H9 (cell line): ENCODE data around the gene ZNRF2. TPM values are rescaled to one million over a fixed set of nuclear protein-coding genes. Genes with fewer than 3 reads are reported as not detected.

Experiments
- DNase-seq: peaks from one replicate; pipeline ENCODE4 v3.0.0-alpha.2; 2017
- H2AFZ ChIP-seq: one replicate; pipeline ENCODE4 v1.6.1; 2013; ENCODE audit warnings: mild to moderate bottlenecking, low read length, control low read depth, moderate library complexity
- H2AK5ac ChIP-seq: 2 replicates; pipeline ENCODE4 v1.6.1; 2013; ENCODE audit warnings: low read length, control low read depth, mixed read lengths; ENCODE audit not compliant: insufficient read length
- H2BK120ac ChIP-seq: one replicate; pipeline ENCODE4 v1.6.1; 2013; ENCODE audit warnings: low read depth, mild to moderate bottlenecking, low read length, control low read depth, inconsistent platforms; ENCODE audit not compliant: poor library complexity, severe bottlenecking
- H2BK12ac ChIP-seq: 2 replicates; pipeline ENCODE4 v1.6.1; 2013; ENCODE audit warnings: low read length, control low read depth, mixed read lengths, low read depth; ENCODE audit not compliant: insufficient read length
- H2BK15ac ChIP-seq: 2 replicates; pipeline ENCODE4 v1.6.1; 2013; ENCODE audit warnings: low read depth, low read length, control low read depth
- H2BK20ac ChIP-seq: one replicate; pipeline ENCODE4 v1.6.1; 2013; ENCODE audit warnings: low read depth, mild to moderate bottlenecking, low read length, control low read depth, inconsistent platforms; ENCODE audit not compliant: poor library complexity, severe bottlenecking
- H2BK5ac ChIP-seq: 2 replicates; pipeline ENCODE4 v1.6.1; 2013; ENCODE audit warnings: low read length, control low read depth, mixed read lengths; ENCODE audit not compliant: insufficient read length
- H3K14ac ChIP-seq: 2 replicates; pipeline ENCODE4 v1.6.1; 2013; ENCODE audit warnings: low read length, control low read depth; ENCODE audit not compliant: insufficient read depth
- H3K18ac ChIP-seq: 2 replicates; pipeline ENCODE4 v1.6.1; 2013; ENCODE audit warnings: low read depth, mild to moderate bottlenecking, mixed read lengths, low read length, control low read depth; ENCODE audit not compliant: insufficient read length
- H3K23ac ChIP-seq: 2 replicates; pipeline ENCODE4 v1.6.1; 2013; ENCODE audit warnings: low read length, control low read depth, mixed read lengths, low read depth; ENCODE audit not compliant: insufficient read length
- H3K23me2 ChIP-seq: 2 replicates; pipeline ENCODE4 v1.6.1; 2013; ENCODE audit warnings: low read depth, mild to moderate bottlenecking, mixed read lengths, low read length, control low read depth; ENCODE audit not compliant: insufficient read length, poor library complexity, severe bottlenecking
- H3K27ac ChIP-seq: 2 replicates; pipeline ENCODE4 v1.5.1; 2013; ENCODE audit warnings: low read length, control low read depth, mixed read lengths, low read depth; ENCODE audit not compliant: insufficient read length
- H3K27me3 ChIP-seq: 2 replicates; pipeline ENCODE4 v1.6.1; 2013; ENCODE audit warnings: low read length, control low read depth, inconsistent platforms; ENCODE audit not compliant: insufficient read depth
- H3K4ac ChIP-seq: 2 replicates; pipeline ENCODE4 v1.6.1; 2013; ENCODE audit warnings: low read depth, mild to moderate bottlenecking, control low read depth, inconsistent platforms, low read length, moderate library complexity
- H3K4me1 ChIP-seq: 2 replicates; pipeline ENCODE4 v1.6.1; 2013; ENCODE audit warnings: low read length, control low read depth, inconsistent platforms; ENCODE audit not compliant: insufficient read depth
- H3K4me2 ChIP-seq: 2 replicates; pipeline ENCODE4 v1.6.1; 2013; ENCODE audit warnings: low read length, control low read depth, mixed read lengths; ENCODE audit not compliant: insufficient read length, insufficient read depth
- H3K56ac ChIP-seq: 2 replicates; pipeline ENCODE4 v1.6.1; 2013; ENCODE audit warnings: low read depth, mild to moderate bottlenecking, mixed read lengths, low read length, control low read depth; ENCODE audit not compliant: insufficient read length
- H3K79me1 ChIP-seq: 2 replicates; pipeline ENCODE4 v1.6.1; 2013; ENCODE audit warnings: low read depth, mild to moderate bottlenecking, moderate library complexity, low read length, control low read depth, inconsistent platforms; ENCODE audit not compliant: insufficient read depth, poor library complexity, severe bottlenecking
- H3K79me2 ChIP-seq: 2 replicates; pipeline ENCODE4 v1.6.1; 2013; ENCODE audit warnings: low read length, control low read depth, inconsistent platforms; ENCODE audit not compliant: insufficient read depth
- H3K9ac ChIP-seq: 2 replicates; pipeline ENCODE4 v1.6.1; 2013; ENCODE audit warnings: low read length, control low read depth, mixed read lengths; ENCODE audit not compliant: insufficient read length; ENCODE audit errors: extremely low read depth
- H3K9me3 ChIP-seq: one replicate; pipeline ENCODE4 v1.6.1; 2013; ENCODE audit warnings: low read depth, low read length, inconsistent platforms; ENCODE audit not compliant: control insufficient read depth
- H3T11ph ChIP-seq: one replicate; pipeline ENCODE4 v1.6.1; 2013; ENCODE audit warnings: mild to moderate bottlenecking, low read length, control low read depth, inconsistent platforms
- H4K20me1 ChIP-seq: one replicate; pipeline ENCODE4 v1.6.1; 2013; ENCODE audit not compliant: control insufficient read depth, insufficient read length, insufficient read depth
- H4K5ac ChIP-seq: 2 replicates; pipeline ENCODE4 v1.6.1; 2013; ENCODE audit warnings: low read depth, mild to moderate bottlenecking, mixed read lengths, low read length, control low read depth; ENCODE audit not compliant: insufficient read length
- H4K8ac ChIP-seq: replicated peaks from 2 replicates; pipeline ENCODE4 v1.6.1; 2013; ENCODE audit warnings: low read length, control low read depth, mixed read lengths, low read depth; ENCODE audit not compliant: insufficient read length
- H4K91ac ChIP-seq: 2 replicates; pipeline ENCODE4 v1.6.1; 2013; ENCODE audit warnings: low read depth, mild to moderate bottlenecking, moderate library complexity, mixed read lengths, low read length, control low read depth; ENCODE audit not compliant: insufficient read length
- H3K27ac Mint-ChIP-seq, 3 experiments: 2 replicates in 2 of 3; 3 replicates in 1 of 3; pipeline ENCODE4 v1.8.0; 2020 to 2021; ENCODE audit warnings: mixed read lengths in 3 of 3, mild to moderate bottlenecking in 1 of 3, moderate library complexity in 1 of 3
- H3K27me3 Mint-ChIP-seq: 2 replicates; pipeline ENCODE4 v1.8.0; 2021; ENCODE audit warnings: low read depth, mild to moderate bottlenecking, moderate library complexity, mixed read lengths
- H3K36me3 Mint-ChIP-seq, 3 experiments: 2 replicates in 2 of 3; 3 replicates in 1 of 3; pipeline ENCODE4 v1.8.0; 2020 to 2021; ENCODE audit warnings: low read depth in 3 of 3, mixed read lengths in 3 of 3; ENCODE audit not compliant: insufficient read depth in 1 of 3
- H3K4me1 Mint-ChIP-seq, 2 experiments: 2 replicates each; pipeline ENCODE4 v1.8.0; 2020; ENCODE audit warnings: mixed read lengths in 2 of 2
- H3K4me3 Mint-ChIP-seq, 2 experiments: 2 replicates in 1 of 2; 3 replicates in 1 of 2; pipeline ENCODE4 v1.8.0; 2020 to 2021; ENCODE audit warnings: mild to moderate bottlenecking in 2 of 2, mixed read lengths in 2 of 2, moderate library complexity in 1 of 2
- H3K9me3 Mint-ChIP-seq, 2 experiments: 2 replicates in 1 of 2; 3 replicates in 1 of 2; pipeline ENCODE4 v1.8.0; 2020; ENCODE audit warnings: mild to moderate bottlenecking in 2 of 2, mixed read lengths in 2 of 2, moderate library complexity in 1 of 2
- CTCF ChIP-seq: fragments of 200-600 bp; sonication (generic); conservative IDR thresholded peaks from 3 replicates; pipeline ENCODE4 v1.8.0; 2021; ENCODE audit warnings: antibody characterized with exemption, mild to moderate bottlenecking
- WGBS: extraction: QIAGEN DNeasy Blood & Tissue Kit; methylation state at CpG from one replicate; pipeline ENCODE4 v1.1.7; 2013; ENCODE audit warnings: missing lambda C conversion rate, low lambda C conversion rate, mixed read lengths; ENCODE audit not compliant: insufficient read length; ENCODE audit errors: extremely low coverage; 5-methylcytosine and 5-hydroxymethylcytosine counted together
- total RNA-seq: library from RNA; stranded (reverse); gene quantifications from 2 replicates; pipeline ENCODE4 v1.2.1, GENCODE V29; 2021

The ZNRF2 gene
- total RNA-seq, 1 experiment from 2014 or later, result 16.5 TPM

DNA sequence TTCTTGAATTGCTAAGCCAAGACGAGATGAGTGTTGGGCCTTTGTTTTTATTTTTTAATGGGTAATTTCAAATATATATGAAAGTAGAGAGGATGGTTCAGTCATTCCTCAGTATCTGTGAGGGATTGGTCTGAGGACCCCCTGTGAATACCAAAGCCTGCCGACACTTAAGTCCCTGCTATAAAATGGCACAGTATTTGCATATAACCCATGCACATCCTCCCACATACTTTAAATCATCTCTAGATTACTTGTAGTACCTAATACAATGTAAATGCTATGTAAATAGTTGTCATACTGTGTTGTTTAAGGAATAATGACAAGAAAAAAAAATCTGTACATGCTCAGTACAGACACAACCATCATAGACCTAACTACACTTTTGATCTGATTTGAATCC is 120.8 kb downstream of the ZNRF2 start:
- H3K4ac ChIP-seq, result no peak overlapping the region
- H3K23me2 ChIP-seq, result no peaks in the 10 kb centered on the region
- no peak overlapping the region for H3K14ac ChIP-seq
- no peak for DNase-seq
- Mint-ChIP-seq H3K27ac (no peak overlapping the region), H3K4me3 (no peak overlapping the region), H3K4me1 (peaks cover 0 to 3% of the 10 kb centered on the region in 2 experiments; a peak in 1 of 4 replicates), H3K27me3 (no peaks in the 10 kb centered on the region), H3K36me3 (peaks cover 4 to 11% (median 5%) of the 10 kb centered on the region in 3 experiments; a peak in 6 of 7 replicates), H3K9me3 (no peaks in the 10 kb centered on the region)
- no peaks in the 10 kb centered on the region for H4K20me1 ChIP-seq
- no peak overlapping the region for H3K9ac ChIP-seq
- no peak overlapping the region for H2BK120ac ChIP-seq
- no peaks in the 10 kb centered on the region for H3K4me1 ChIP-seq
- H3T11ph ChIP-seq, result no peak overlapping the region
- no peaks in the 10 kb centered on the region for H3K9me3 ChIP-seq
- H4K91ac ChIP-seq, result no peak overlapping the region
- H4K8ac ChIP-seq, result no peak overlapping the region
- H2AFZ ChIP-seq, result no peak overlapping the region
- no peak overlapping the region for H2BK20ac ChIP-seq
- TF ChIP-seq CTCF, result no peak
- no peaks in the 10 kb centered on the region for H3K27me3 ChIP-seq
- no peaks in the 10 kb centered on the region for H3K79me1 ChIP-seq
- H3K27ac ChIP-seq, result no peak overlapping the region
- H4K5ac ChIP-seq, result no peak overlapping the region
- no peak overlapping the region for H3K18ac ChIP-seq
- no peak overlapping the region for H2BK15ac ChIP-seq
- no peak overlapping the region for H3K23ac ChIP-seq
- H3K4me2 ChIP-seq, result no peak overlapping the region
- no peak overlapping the region for H2BK12ac ChIP-seq
- no peaks in the 10 kb centered on the region for H3K79me2 ChIP-seq
- no peak overlapping the region for H2AK5ac ChIP-seq
- H3K56ac ChIP-seq, result no peak overlapping the region
- no peak overlapping the region for H2BK5ac ChIP-seq
- WGBS, result no CpG with 5 or more reads among the region's 2 CpGs
